ENCODE results near the gene STARD3.
"Not testable (repeated sequence)": the region's sequence is repeated elsewhere in the genome, so short reads cannot be mapped to it uniquely, and the experiment has no call there.

Gene STARD3

GRCh38 chr17:39674179-39674578, 37.2 kb downstream of the STARD3 start:
- DNase-seq: no peak

- no peak for DNase-seq
Observed at GRCh38 chr17:39674702-39675389, 37.9 kb downstream of the STARD3 start.

GRCh38 chr17:39675390-39676082, 38.6 kb downstream of the STARD3 start:
- DNase-seq: no peak

GRCh38 chr17:39676198-39676819, 39.4 kb downstream of the STARD3 start:
- DNase-seq: no peak

GRCh38 chr17:39677072-39677471, 40.1 kb downstream of the STARD3 start:
- no peak for DNase-seq

- DNase-seq: no peak
Observed at GRCh38 chr17:39677542-39678339, 40.8 kb downstream of the STARD3 start.

GRCh38 chr17:39678340-39679116, 41.6 kb downstream of the STARD3 start:
- DNase-seq: no peak

GRCh38 chr17:39679521-39680192, 42.7 kb downstream of the STARD3 start:
- no peak for DNase-seq

GRCh38 chr17:39683295-39683939, 46.5 kb downstream of the STARD3 start:
- no peak for DNase-seq

- DNase-seq: no peak
Observed at GRCh38 chr17:39684369-39685192, 47.6 kb downstream of the STARD3 start.

GRCh38 chr17:39687101-39687545, 50.2 kb downstream of the STARD3 start:
- DNase-seq: no peak

GRCh38 chr17:39687546-39688474, 50.9 kb downstream of the STARD3 start, which contains the start of gene PGAP3:
Gene PGAP3 (minus strand): TSS chr17:39688057. CDS start chr17:39688014, 43 bp downstream.
- peak; percentile 91 for DNase-seq

- DNase-seq: no peak
Observed at GRCh38 chr17:39688475-39688835, 51.5 kb downstream of the STARD3 start.

- no peak for DNase-seq
Observed at GRCh38 chr17:39688945-39689344, 52.0 kb downstream of the STARD3 start.

GRCh38 chr17:39694593-39694992, 57.6 kb downstream of the STARD3 start:
- no peak for DNase-seq

- DNase-seq: no peak
Observed at GRCh38 chr17:39695089-39695474, 58.1 kb downstream of the STARD3 start.

GRCh38 chr17:39696731-39697130, 59.8 kb downstream of the STARD3 start:
- no peak for DNase-seq

GRCh38 chr17:39697961-39698360, 61.0 kb downstream of the STARD3 start:
- no peak for DNase-seq

GRCh38 chr17:39699157-39699817, 62.3 kb downstream of the STARD3 start:
- not testable (repeated sequence) for DNase-seq

All from HCEC 1CT (cell line).